Sigmoid colon (tissue), 7 donors: ENCODE measurements around the gene DACT3. TPM values are rescaled to one million over a fixed set of nuclear protein-coding genes. Genes with fewer than 3 reads are reported as not detected.

Experiments used
- DNase-seq: peaks from one replicate; pipeline ENCODE4 v3.0.0-alpha.2; 2019
- H3K27ac ChIP-seq, 4 donors: fragments of 200-600 bp; sonication (generic); one replicate each; pipeline ENCODE4 v1.5.1; 2016 to 2019; ENCODE audit warnings: mild to moderate bottlenecking in 1 of 4
- H3K27me3 ChIP-seq, 3 donors: fragments of 200-600 bp; sonication (generic); one replicate each; pipeline ENCODE4 v1.5.1; 2019; ENCODE audit warnings: mild to moderate bottlenecking in 1 of 3
- H3K36me3 ChIP-seq, 4 donors: fragments of 200-600 bp; sonication (generic); one replicate each; pipeline ENCODE4 v1.5.1; 2016 to 2019
- H3K4me1 ChIP-seq, 4 donors: fragments of 200-600 bp; sonication (generic); one replicate each; pipeline ENCODE4 v1.5.1; 2017 to 2019
- H3K4me3 ChIP-seq, 4 donors: fragments of 200-600 bp; sonication (generic); one replicate each; pipeline ENCODE4 v1.5.1; 2017 to 2019; ENCODE audit warnings: mild to moderate bottlenecking in 2 of 4, moderate library complexity in 1 of 4
- H3K9me3 ChIP-seq, 4 donors: fragments of 200-600 bp in 3 of 4; sonication (generic) in 3 of 4; one replicate each; pipeline versions ENCODE4 v1.5.1 to v1.6.1; 2013 to 2019
- CTCF ChIP-seq, 4 experiments: fragments of 450-650 bp in 3 of 4; fragments of 200-600 bp in 1 of 4; IDR thresholded peaks; one replicate each; pipeline ENCODE4 v1.5.1; 2016 to 2019; ENCODE audit warnings: antibody characterized with exemption in 4 of 4, mild to moderate bottlenecking in 3 of 4, moderate library complexity in 2 of 4
- EP300 ChIP-seq, 4 donors: sonication (generic); formaldehyde crosslinking; IDR thresholded peaks; one replicate each; pipeline ENCODE4 v1.6.1; 2017; ENCODE audit warnings: antibody characterized with exemption in 4 of 4
- POLR2A ChIP-seq, 2 donors: fragments of 450-650 bp; IDR thresholded peaks; one replicate each; pipeline ENCODE4 v1.6.1; 2016; ENCODE audit warnings: antibody characterized with exemption in 2 of 2, mild to moderate bottlenecking in 2 of 2, moderate library complexity in 2 of 2
- POLR2AphosphoS5 ChIP-seq, 4 donors: sonication (generic); formaldehyde crosslinking; IDR thresholded peaks; one replicate each; pipeline ENCODE4 v1.6.1; 2017; ENCODE audit warnings: antibody characterized with exemption in 4 of 4
- WGBS, 2 donors: extraction: QIAGEN DNeasy Blood & Tissue Kit; methylation state at CpG; one replicate each; pipeline ENCODE4 v1.1.7; 2013; 5-methylcytosine and 5-hydroxymethylcytosine counted together
- intact Hi-C: fragments of 100-400 bp; cut with DNase I; formaldehyde crosslinking; loops from one replicate; pipeline ENCODE4 v1.15.1; 2023
- polyA plus RNA-seq, 3 donors: library from polyadenylated mRNA; stranded (reverse); fragments of 200-250 nt; gene quantifications; one replicate each; pipeline ENCODE4 v1.2.3, GENCODE V29; 2013
- total RNA-seq, 4 donors: library from RNA; depleted of rRNA; stranded (reverse); fragments of >200 nt; gene quantifications; one replicate each; pipeline ENCODE4 v1.1.0, GENCODE V29; 2016
- donor health status: healthy with polysubstance abuse.
- donor health status: Bipolar disorder and iron deficiency.
- donor health status: healthy.

The DACT3 gene
- total and polyA plus RNA-seq, 7 donors = 0.46 to 87.2 (median 23.7) TPM

GRCh38 chr19:46611776-46612175 lies 49.2 kb downstream of the DACT3 start:
- Histone ChIP-seq H3K9me3 (no peaks in the 10 kb centered on the region), H3K27ac (no peak overlapping the region), H3K27me3 (no peaks in the 10 kb centered on the region), H3K36me3 (peaks cover 26 to 38% (median 35%) of the 10 kb centered on the region in 4 donors), H3K4me1 (peaks cover 0 to 7% (median 6%) of the 10 kb centered on the region in 4 donors), H3K4me3 (no peak overlapping the region)
- no peak for TF ChIP-seq POLR2AphosphoS5 (IDR thresholded peaks at IDR 0.05)
- no peak for TF ChIP-seq CTCF (IDR thresholded peaks at IDR 0.05)
- TF ChIP-seq POLR2A (IDR thresholded peaks at IDR 0.05) = no peak
- TF ChIP-seq EP300 (IDR thresholded peaks at IDR 0.05) = no peak
- DNase-seq = peak; percentile 56
- WGBS, 2 donors = 29 to 51% methylated on average over 6 of the region's 6 CpGs
- intact Hi-C loops = no loop called here

- Histone ChIP-seq H3K27ac (no peak overlapping the region), H3K4me1 (peaks cover 0 to 4% (median 2%) of the 10 kb centered on the region in 4 donors), H3K27me3 (no peaks in the 10 kb centered on the region), H3K4me3 (no peak overlapping the region), H3K36me3 (peaks cover 26 to 44% (median 41%) of the 10 kb centered on the region in 4 donors), H3K9me3 (no peaks in the 10 kb centered on the region)
- DNase-seq = peak; percentile 56
- 63 to 78% methylated on average over 17 of the region's 17 CpGs for WGBS, 2 donors
- TF ChIP-seq POLR2A (IDR thresholded peaks at IDR 0.05) (no peak), EP300 (IDR thresholded peaks at IDR 0.05) (no peak), CTCF (IDR thresholded peaks at IDR 0.05) (no peak)
- intact Hi-C loops = no loop called here
These were observed 49.9 kb downstream of the DACT3 start for GRCh38 chr19:46610851-46611770.

- H3K9me3 ChIP-seq = no peaks in the 10 kb centered on the region
- intact Hi-C loops = no loop called here
- H3K27me3 ChIP-seq = no peaks in the 10 kb centered on the region
- TF ChIP-seq POLR2A (IDR thresholded peaks at IDR 0.05) = no peak
- TF ChIP-seq CTCF (IDR thresholded peaks at IDR 0.05) = no peak
- no peak for TF ChIP-seq EP300 (IDR thresholded peaks at IDR 0.05)
- TF ChIP-seq POLR2AphosphoS5 (IDR thresholded peaks at IDR 0.05) = no peak
- 62 to 77% methylated on average over 5 of the region's 5 CpGs for WGBS, 2 donors
- H3K4me3 ChIP-seq = no peak overlapping the region
- peaks cover 0 to 12% (median 6%) of the 10 kb centered on the region in 4 donors for H3K4me1 ChIP-seq
- DNase-seq = peak; percentile 58
- peaks cover 26 to 49% (median 45%) of the 10 kb centered on the region in 4 donors for H3K36me3 ChIP-seq
- H3K27ac ChIP-seq = no peak overlapping the region
These were observed 50.6 kb downstream of the DACT3 start for GRCh38 chr19:46610413-46610775.

GRCh38 chr19:46609511-46610412 lies 51.2 kb downstream of the DACT3 start:
- DNase-seq = peak; percentile 60

More at GRCh38 chr19:46609511-46610412, 51.2 kb downstream of the DACT3 start:
- H3K4me1 ChIP-seq = peaks cover 0 to 18% (median 12%) of the 10 kb centered on the region in 4 donors
- H3K4me3 ChIP-seq = no peak overlapping the region
- H3K9me3 ChIP-seq = no peaks in the 10 kb centered on the region
- H3K27ac ChIP-seq = no peak overlapping the region
- intact Hi-C loops = loop anchor here (10.0 kb wide), 1 partner anchor 245 kb away; the partner anchor contains the start of gene AP2S1
- H3K27me3 ChIP-seq = no peaks in the 10 kb centered on the region
- TF ChIP-seq CTCF (IDR thresholded peaks at IDR 0.05) = no peak
- no peak for TF ChIP-seq POLR2AphosphoS5 (IDR thresholded peaks at IDR 0.05)
- no peak for TF ChIP-seq EP300 (IDR thresholded peaks at IDR 0.05)
- TF ChIP-seq POLR2A (IDR thresholded peaks at IDR 0.05) = no peak
- 76 to 83% methylated on average over 30 of the region's 30 CpGs for WGBS, 2 donors
- peaks cover 26 to 49% (median 45%) of the 10 kb centered on the region in 4 donors for H3K36me3 ChIP-seq
